Heart right ventricle (tissue), 16 donors: ENCODE results near the gene TSPAN6. TPM values are rescaled to one million over a fixed set of nuclear protein-coding genes. Genes with fewer than 3 reads are reported as not detected.
A peak's percentile ranks its signal among the peaks of the same experiment; 100 is the strongest.

Experiments
- ATAC-seq, 8 donors: fragments of 200-7000 bp; cut with Tn5 transposase; one replicate each; pipeline ENCODE4 v1.9.1; 2020; ENCODE audit warnings: mild to moderate bottlenecking in 8 of 8, moderate library complexity in 8 of 8, moderate number of reproducible peaks in 1 of 8
- DNase-seq, 2 donors: peaks; one replicate each; pipeline ENCODE4 v3.0.0-alpha.2; 2020
- H3K27ac ChIP-seq, 10 donors: fragments of 200-600 bp; sonication (generic) in 2 of 10; one replicate each; pipeline versions ENCODE4 v1.5.0 to v1.8.0; 2020 to 2022; ENCODE audit warnings: mild to moderate bottlenecking in 3 of 10
- H3K27me3 ChIP-seq, 7 donors: fragments of 200-600 bp; one replicate each; pipeline ENCODE4 v1.8.0; 2021 to 2022; ENCODE audit warnings: mild to moderate bottlenecking in 2 of 7
- H3K36me3 ChIP-seq, 9 donors: fragments of 200-600 bp; sonication (generic) in 1 of 9; one replicate each; pipeline versions ENCODE4 v1.5.0 to v1.8.0; 2020 to 2022; ENCODE audit warnings: mild to moderate bottlenecking in 2 of 9
- H3K4me1 ChIP-seq, 9 donors: fragments of 200-600 bp; sonication (generic) in 1 of 9; one replicate each; pipeline versions ENCODE4 v1.5.0 to v1.8.0; 2020 to 2022; ENCODE audit warnings: mild to moderate bottlenecking in 4 of 9
- H3K4me3 ChIP-seq, 10 donors: fragments of 200-600 bp; sonication (generic) in 2 of 10; one replicate each; pipeline versions ENCODE4 v1.5.0 to v1.8.0; 2020 to 2022; ENCODE audit warnings: mild to moderate bottlenecking in 7 of 10, moderate library complexity in 2 of 10
- H3K9me3 ChIP-seq, 11 donors: fragments of 200-600 bp in 10 of 11; sonication (generic) in 2 of 11; one replicate each; pipeline versions ENCODE4 v1.5.0 to v1.8.0; 2013 to 2022; ENCODE audit warnings: mild to moderate bottlenecking in 2 of 11, control low read depth in 1 of 11, moderate library complexity in 1 of 11
- WGBS, 2 donors: extraction: QIAGEN DNeasy Blood & Tissue Kit; methylation state at CpG; one replicate each; pipeline ENCODE4 v1.1.7; 2013; ENCODE audit warnings: inconsistent platforms in 1 of 2; 5-methylcytosine and 5-hydroxymethylcytosine counted together
- intact Hi-C, 10 donors: fragments of 100-400 bp; cut with DNase I; formaldehyde crosslinking; loops; one replicate each; pipeline versions ENCODE4 v1.11.1 to v1.14.2; 2022
- polyA plus RNA-seq, 2 donors: library from polyadenylated mRNA; stranded (reverse); fragments of 200-250 nt; gene quantifications; one replicate each; pipeline ENCODE4 v1.2.3, GENCODE V29; 2013
- total RNA-seq, 10 donors: library from RNA; stranded (reverse); fragmentation: NEBNext Ultra II Directional in 3 of 10; extraction: Animal tissue kit (Norgen Biotek cat#: 25700) in 3 of 10; gene quantifications; one replicate each; pipeline versions ENCODE4 v1.2.1 to v1.2.4, GENCODE V29; 2021 to 2023
- TF ChIP-seq, protein P1 (sequence below), 9 donors: fragments of 200-600 bp; sonication (generic) in 2 of 9; IDR thresholded peaks; one replicate each; pipeline versions ENCODE4 v1.5.0 to v1.8.0; 2021 to 2022; ENCODE audit warnings: antibody characterized with exemption in 9 of 9, mild to moderate bottlenecking in 5 of 9, moderate library complexity in 1 of 9
- donor health status: Arrhythmogenic right ventricular cardiomyopathy.
- donor health status: ischemic (EF 13 %, LVEDD 7.1; RV severe dilation, severe dysfunction).
- donor health status: healthy with polysubstance abuse.
- donor health status: DM: no; HTN: yes; CAD: no.
- donor health status: DM: no; HTN: no; CAD: no.
- donor health status: ischemic (EF 25% LVEDD 6.9; RV normal size, moderate dysfunction).
- donor health status: ischemic (EF 25% LVEDD 5.7; RV mildly dilated, moderate dysfunction).
- donor health status: healthy.
- donor health status: DM: yes; HTN: yes; CAD: no.
- donor health status: Ischemic cardiomyopathy.
- donor health status: ischemic (EF 35%, LVEDD 5.7; RV mildly dilated, moderate dysfunction).
- donor health status: nonischemic (EF 11% LVEDD 7.7; RV severe dilation, severe dysfunction).
- donor health status: DM: yes; HTN: yes; CAD: no.
- donor health status: PGD.
- donor health status: ischemic (EF 29% LVEDD 5.4; RV normal size, mild dysfunction).
- donor health status: nonischemic (EF 23%, LVEDD 6.1; RV moderate dilation, normal function).

The TSPAN6 gene
- total and polyA plus RNA-seq, 12 donors = 3.0 to 8.6 (median 5.5) TPM

DNA sequence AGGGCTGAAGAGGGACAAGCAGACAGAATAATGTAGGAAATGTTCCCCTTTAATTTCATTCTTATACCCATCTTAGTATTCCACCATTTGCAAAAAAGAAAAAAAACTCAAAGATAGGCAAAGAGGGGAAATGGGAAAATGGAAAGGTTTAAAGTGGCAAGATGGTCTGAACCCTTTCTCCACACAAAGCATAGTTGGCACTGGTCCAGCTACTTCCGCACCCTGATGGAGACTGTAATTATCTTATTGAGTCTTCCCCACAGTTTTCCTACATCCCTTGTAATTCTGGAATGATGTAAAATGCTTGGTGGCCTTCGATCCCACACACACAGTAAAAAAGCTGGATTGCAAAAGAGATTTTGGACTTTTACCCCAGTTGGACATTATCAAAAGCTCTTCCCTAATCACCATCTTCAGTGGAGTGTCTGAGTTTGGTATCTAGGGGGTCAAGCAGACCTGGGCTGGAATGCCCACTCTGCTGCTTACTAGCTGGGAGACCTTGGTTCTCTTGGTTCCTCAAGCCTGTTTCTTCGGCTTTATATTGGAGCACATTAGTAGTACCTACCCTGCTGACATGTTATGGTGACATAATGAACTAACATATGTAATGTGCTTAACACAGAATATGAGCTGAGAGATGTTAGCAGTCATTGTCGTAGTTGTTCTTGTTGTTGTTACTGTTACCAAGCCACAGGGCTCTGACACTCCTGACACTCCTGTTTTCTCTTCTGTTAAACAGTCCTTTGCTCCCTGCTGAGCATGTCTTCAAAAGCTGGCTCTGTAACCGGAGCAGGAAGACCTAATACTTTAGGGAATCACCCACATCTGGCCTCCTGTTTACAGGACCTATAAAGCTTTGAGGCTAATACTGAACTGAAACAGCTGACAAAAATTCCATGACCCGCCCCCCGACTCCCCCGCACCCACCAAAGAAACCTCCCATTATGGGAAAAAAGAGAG, 12.1 kb upstream of the TSPAN6 start:
- no peak overlapping the region for H3K4me3 ChIP-seq
- WGBS, 2 donors = 64 to 68% methylated on average over 8 of the region's 8 CpGs
- peaks cover 0 to 43% (median 0%) of the 10 kb centered on the region in 7 donors for H3K27me3 ChIP-seq
- peaks cover 0 to 33% (median 6%) of the 10 kb centered on the region in 9 donors for H3K4me1 ChIP-seq
- peak overlapping the region; percentile 22 to 91 (median 78) for H3K27ac ChIP-seq
- no peaks in the 10 kb centered on the region for H3K36me3 ChIP-seq
- intact Hi-C loops = no loop called here
- H3K9me3 ChIP-seq = no peaks in the 10 kb centered on the region
- peak; percentile 39 to 71 (median 62) for ATAC-seq
- DNase-seq = peak in 1 of 2 donors; percentile 21
- TF ChIP-seq, protein P1, sequence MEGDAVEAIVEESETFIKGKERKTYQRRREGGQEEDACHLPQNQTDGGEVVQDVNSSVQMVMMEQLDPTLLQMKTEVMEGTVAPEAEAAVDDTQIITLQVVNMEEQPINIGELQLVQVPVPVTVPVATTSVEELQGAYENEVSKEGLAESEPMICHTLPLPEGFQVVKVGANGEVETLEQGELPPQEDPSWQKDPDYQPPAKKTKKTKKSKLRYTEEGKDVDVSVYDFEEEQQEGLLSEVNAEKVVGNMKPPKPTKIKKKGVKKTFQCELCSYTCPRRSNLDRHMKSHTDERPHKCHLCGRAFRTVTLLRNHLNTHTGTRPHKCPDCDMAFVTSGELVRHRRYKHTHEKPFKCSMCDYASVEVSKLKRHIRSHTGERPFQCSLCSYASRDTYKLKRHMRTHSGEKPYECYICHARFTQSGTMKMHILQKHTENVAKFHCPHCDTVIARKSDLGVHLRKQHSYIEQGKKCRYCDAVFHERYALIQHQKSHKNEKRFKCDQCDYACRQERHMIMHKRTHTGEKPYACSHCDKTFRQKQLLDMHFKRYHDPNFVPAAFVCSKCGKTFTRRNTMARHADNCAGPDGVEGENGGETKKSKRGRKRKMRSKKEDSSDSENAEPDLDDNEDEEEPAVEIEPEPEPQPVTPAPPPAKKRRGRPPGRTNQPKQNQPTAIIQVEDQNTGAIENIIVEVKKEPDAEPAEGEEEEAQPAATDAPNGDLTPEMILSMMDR (IDR thresholded peaks at IDR 0.05) = no peak

DNA sequence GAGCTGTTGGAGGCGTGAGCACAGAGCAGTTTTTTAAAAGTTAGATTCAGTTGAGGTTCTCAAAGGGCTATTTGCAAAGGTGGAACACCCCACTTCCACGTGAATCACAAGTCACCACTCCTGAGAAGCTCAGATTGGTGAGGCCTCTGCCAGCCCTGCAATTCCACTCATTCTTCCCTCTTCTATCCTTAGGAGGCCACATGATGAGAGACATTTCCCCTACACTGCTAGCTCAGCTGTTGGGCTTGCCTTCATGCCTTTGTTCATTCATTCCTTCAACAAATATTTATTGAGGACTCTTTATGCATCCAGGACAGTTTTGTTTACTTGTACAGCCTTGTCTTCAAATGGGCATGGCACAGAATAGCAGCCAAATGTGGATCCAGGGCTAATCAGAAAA, 11.1 kb upstream of the TSPAN6 start:
- no peak for DNase-seq
- Histone ChIP-seq H3K4me3 (no peak overlapping the region), H3K27ac (peak overlapping the region in 9 of 10 donors; percentile 40 to 88 (median 77)), H3K27me3 (peaks cover 0 to 51% (median 0%) of the 10 kb centered on the region in 7 donors), H3K36me3 (no peaks in the 10 kb centered on the region), H3K9me3 (no peaks in the 10 kb centered on the region), H3K4me1 (peaks cover 0 to 33% (median 6%) of the 10 kb centered on the region in 9 donors)
- TF ChIP-seq, protein P1 (IDR thresholded peaks at IDR 0.05) = no peak
- intact Hi-C loops = no loop called here
- no peak for ATAC-seq
- 90 to 93% methylated on average over 2 of the region's 2 CpGs for WGBS, 2 donors

DNA sequence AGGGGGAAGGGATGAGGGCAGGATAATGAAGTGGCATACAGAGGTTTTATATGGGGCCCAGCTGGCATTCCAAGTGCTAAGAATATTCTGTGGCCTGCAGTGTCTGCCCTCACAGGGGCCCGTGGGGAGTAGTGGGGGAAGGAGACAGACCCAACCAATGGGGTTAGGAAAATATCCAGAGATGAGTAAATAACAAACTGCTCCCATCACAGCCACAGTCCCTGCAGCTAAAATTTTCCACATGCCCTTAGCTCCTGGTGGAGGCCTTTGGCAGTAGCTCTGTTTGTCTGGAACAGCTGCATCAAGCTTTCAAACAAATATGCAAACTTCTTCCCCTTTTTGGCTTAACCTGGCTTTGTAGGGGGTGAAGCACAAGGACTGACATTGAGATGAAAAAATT, 10.5 kb upstream of the TSPAN6 start:
- intact Hi-C loops = no loop called here
- no peak overlapping the region for H3K4me3 ChIP-seq
- no peaks in the 10 kb centered on the region for H3K36me3 ChIP-seq
- DNase-seq (peak in 1 of 2 donors; percentile 4), ATAC-seq (peak in 1 of 8 donors; percentile 7)
- WGBS, 2 donors = 0 to 36% methylated on average over 1 of the region's 1 CpG
- peaks cover 0 to 56% (median 0%) of the 10 kb centered on the region in 7 donors for H3K27me3 ChIP-seq
- no peaks in the 10 kb centered on the region for H3K9me3 ChIP-seq
- peak overlapping the region in 6 of 10 donors; percentile 46 to 88 (median 80) for H3K27ac ChIP-seq
- H3K4me1 ChIP-seq = peaks cover 0 to 33% (median 6%) of the 10 kb centered on the region in 9 donors
- TF ChIP-seq, protein P1 (IDR thresholded peaks at IDR 0.05) = no peak

GRCh38 chrX:100645106-100645505, 8.5 kb upstream of the TSPAN6 start:
- H3K27ac ChIP-seq = peak overlapping the region in 8 of 10 donors; percentile 27 to 88 (median 57)
- intact Hi-C loops = no loop called here
- H3K4me1 ChIP-seq = peaks cover 0 to 26% (median 1%) of the 10 kb centered on the region in 9 donors
- DNase-seq = no peak
- TF ChIP-seq, protein P1 (IDR thresholded peaks at IDR 0.05) = no peak
- no peak for ATAC-seq
- H3K9me3 ChIP-seq = no peaks in the 10 kb centered on the region
- H3K27me3 ChIP-seq = peaks cover 0 to 75% (median 0%) of the 10 kb centered on the region in 7 donors
- 66 to 70% methylated on average over 4 of the region's 4 CpGs for WGBS, 2 donors
- no peaks in the 10 kb centered on the region for H3K36me3 ChIP-seq
- H3K4me3 ChIP-seq = peak overlapping the region in 9 of 10 donors; percentile 16 to 47 (median 32)
